T-helper 1 cell treated with Interleukin-12 subunit alpha and Interleukin-12 subunit beta and Interleukin-4 antibody, amounts not matched to agents 30 μg/mL and 1 μg/mL, for 36 hours (primary cell): Measurements from ENCODE around the gene ATP5F1C.
"Not testable (repeated sequence)": the region's sequence is repeated elsewhere in the genome, so short reads cannot be mapped to it uniquely, and the experiment has no call there.

Source experiments
- H3K27ac Mint-ChIP-seq: one replicate; pipeline ENCODE4 v1.8.0; 2021; ENCODE audit warnings: mild to moderate bottlenecking, mixed read lengths
- H3K27me3 Mint-ChIP-seq: one replicate; pipeline ENCODE4 v1.8.0; 2021; ENCODE audit warnings: low read depth, mixed read lengths
- H3K36me3 Mint-ChIP-seq: one replicate; pipeline ENCODE4 v1.8.0; 2021; ENCODE audit warnings: low read depth, mixed read lengths
- H3K4me1 Mint-ChIP-seq: one replicate; pipeline ENCODE4 v1.8.0; 2021; ENCODE audit warnings: low read depth, mixed read lengths
- H3K4me3 Mint-ChIP-seq: one replicate; pipeline ENCODE4 v1.8.0; 2021; ENCODE audit warnings: mild to moderate bottlenecking, moderate library complexity, mixed read lengths
- H3K9me3 Mint-ChIP-seq: one replicate; pipeline ENCODE4 v1.8.0; 2021; ENCODE audit warnings: mixed read lengths

ATP5F1C gene

DNA sequence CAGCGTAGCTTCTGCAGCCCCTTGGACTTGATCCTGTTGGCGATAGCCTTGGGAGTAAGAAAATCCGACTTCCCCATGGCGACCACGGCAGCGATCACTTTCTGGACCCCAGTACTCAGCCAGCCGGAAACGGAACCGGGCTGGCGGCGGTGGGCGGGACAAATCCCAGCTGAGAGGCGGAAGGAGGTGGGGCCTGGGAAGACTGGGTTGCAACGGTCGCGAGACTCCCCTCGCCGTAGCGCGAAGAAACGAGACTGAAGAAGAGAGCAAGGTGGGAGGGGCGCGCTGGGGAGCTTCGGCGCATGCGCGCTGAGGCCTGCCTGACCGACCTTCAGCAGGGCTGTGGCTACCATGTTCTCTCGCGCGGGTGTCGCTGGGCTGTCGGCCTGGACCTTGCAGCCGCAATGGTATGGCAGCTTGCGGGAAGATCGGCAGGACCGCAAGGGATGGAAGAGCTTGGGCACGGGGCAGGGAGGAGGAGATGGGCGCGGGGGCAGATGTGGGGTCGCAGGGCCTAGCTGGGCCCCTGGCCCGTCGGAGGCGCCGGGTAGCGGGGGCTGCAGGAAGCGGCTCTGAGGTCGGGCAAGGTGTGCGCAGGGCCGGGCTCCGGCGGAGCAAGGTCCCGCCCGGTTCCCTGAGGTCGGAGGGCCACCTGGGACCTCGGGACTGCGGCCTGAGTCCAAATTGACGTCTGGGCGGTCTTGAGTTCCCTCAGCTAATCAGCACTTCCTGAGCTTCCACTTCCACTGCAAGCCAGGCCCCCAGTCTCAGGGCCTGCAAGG lies at the start of gene ATP5F1C, which contains the start of gene KIN:
Gene ATP5F1C, plus strand, starts transcription at position 321 of the 782 bp plus-strand sequence. Its CDS starts 31 bp downstream, at position 352.
Gene KIN, minus strand, starts transcription at position 137 of the 782 bp plus-strand sequence. Its CDS starts 60 bp downstream, at position 77.
- H3K27me3 Mint-ChIP-seq = no peaks in the 10 kb centered on the region
- H3K9me3 Mint-ChIP-seq = no peaks in the 10 kb centered on the region
- peak within 1 kb of the TSS; percentile 83 for H3K27ac Mint-ChIP-seq
- peaks cover 16% of the 10 kb centered on the region for H3K36me3 Mint-ChIP-seq
- H3K4me3 Mint-ChIP-seq = no peak within 1 kb of the TSS
- peaks cover 40% of the 10 kb centered on the region for H3K4me1 Mint-ChIP-seq

DNA sequence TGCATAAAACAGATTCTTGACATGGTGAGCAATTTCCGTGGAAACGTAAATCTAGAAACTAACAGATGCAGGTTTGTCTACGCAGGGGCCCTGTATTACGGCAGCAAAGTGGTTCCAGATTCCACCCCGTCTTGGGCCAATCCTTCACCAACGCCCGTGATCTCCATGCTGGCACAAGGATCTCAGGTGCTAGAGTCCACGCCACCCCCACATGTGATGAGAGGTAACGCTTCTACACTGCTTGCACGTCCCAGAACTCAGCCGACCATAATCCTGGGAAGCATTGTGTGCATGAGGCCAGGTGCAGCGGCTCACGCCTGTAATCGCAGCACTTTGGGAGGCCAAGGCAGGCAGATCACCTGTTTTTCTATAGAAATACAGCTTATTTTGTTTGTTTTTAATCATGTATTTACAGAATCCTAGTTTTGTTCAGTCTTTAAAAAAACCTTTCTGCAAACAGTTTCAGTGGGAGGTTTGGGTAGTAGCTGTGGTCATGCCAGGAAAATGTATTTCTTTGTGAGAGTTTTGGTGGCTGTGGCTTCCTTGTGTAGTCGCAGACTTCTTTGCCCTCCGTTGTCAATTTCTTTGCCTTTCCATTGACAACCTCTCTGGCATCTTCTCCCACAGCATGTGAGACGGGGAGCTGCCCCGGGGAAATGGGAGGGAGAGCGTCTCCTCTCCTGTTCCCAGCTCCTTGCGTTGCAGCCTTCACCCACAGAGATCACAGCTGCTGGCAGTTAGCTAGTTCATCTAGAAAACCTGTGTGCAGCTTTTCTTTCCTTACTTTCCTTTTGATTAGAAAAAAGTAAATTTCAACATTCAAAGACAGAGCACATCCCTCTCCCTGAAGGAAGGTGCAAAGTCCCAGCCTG lies 49.2 kb upstream of the ATP5F1C start:
- Mint-ChIP-seq H3K27ac (no peak overlapping the region), H3K36me3 (no peaks in the 10 kb centered on the region), H3K4me3 (no peak overlapping the region), H3K4me1 (peaks cover 2% of the 10 kb centered on the region), H3K9me3 (no peaks in the 10 kb centered on the region), H3K27me3 (peaks cover 3% of the 10 kb centered on the region)

DNA sequence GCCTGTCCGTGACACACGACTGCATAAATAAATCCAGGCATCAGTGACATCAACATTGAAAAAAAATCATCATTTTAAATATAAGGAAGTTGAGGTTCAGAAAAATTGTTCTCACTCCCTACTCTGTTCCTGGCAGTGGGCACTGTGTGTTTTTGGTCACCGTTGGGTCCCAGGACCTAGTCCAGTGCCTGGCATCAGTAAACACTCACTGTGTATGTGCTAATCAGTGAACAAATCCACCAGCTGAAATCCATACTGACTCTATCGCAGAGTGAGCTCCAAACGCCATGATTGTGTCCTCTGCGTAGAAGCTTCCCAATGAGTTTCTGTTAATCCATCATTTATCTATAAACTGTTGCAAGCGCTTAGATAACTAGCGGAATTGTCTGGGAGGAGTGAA lies 43.7 kb upstream of the ATP5F1C start:
- H3K4me3 Mint-ChIP-seq = no peak overlapping the region
- no peak overlapping the region for H3K27ac Mint-ChIP-seq
- no peaks in the 10 kb centered on the region for H3K9me3 Mint-ChIP-seq
- H3K4me1 Mint-ChIP-seq = no peaks in the 10 kb centered on the region
- H3K27me3 Mint-ChIP-seq = peaks cover 3% of the 10 kb centered on the region
- no peaks in the 10 kb centered on the region for H3K36me3 Mint-ChIP-seq

DNA sequence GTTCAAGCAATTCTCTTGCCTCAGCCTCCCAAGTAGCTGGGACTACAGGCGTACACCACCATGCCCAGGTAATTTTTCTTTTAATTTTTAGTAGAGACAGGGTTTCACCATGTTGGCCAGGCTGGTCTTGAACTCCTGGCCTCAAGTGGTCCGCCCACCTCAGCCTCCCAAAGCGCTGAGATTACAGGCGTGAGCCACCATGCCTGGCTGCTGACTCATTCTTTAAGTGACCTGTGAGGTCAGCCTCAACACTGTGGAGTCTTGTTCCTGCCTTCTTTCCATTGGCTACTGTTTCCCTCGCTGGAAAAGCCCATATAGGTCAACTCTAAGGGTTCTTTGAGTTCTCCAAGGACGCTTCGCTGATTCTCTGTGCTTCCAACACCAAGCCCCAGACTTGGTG lies 39.3 kb upstream of the ATP5F1C start:
- H3K27me3 Mint-ChIP-seq, H3K27ac Mint-ChIP-seq, H3K9me3 Mint-ChIP-seq, H3K36me3 Mint-ChIP-seq, H3K4me1 Mint-ChIP-seq, H3K4me3 Mint-ChIP-seq: not testable (repeated sequence)

DNA sequence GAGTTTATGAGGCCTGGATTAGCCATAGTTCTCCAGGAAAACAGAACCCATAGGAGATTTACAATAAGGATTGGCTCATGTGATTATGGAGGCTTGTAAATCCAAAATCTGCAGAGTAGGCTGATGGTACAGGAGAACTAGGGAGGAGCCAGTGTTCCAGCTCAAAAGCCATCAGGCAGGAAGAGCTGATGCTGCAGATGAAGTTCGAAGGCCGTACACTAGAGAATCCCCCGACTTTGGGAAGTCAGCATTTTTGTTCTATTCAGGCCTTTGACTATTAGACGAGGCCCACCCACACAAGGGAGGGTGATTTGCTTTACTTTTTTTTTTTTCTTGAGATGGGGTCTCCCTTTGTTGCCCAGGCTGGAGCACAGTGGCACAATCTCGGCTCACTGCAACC lies 37.8 kb upstream of the ATP5F1C start:
- H3K27ac Mint-ChIP-seq = no peak overlapping the region
- no peak overlapping the region for H3K4me3 Mint-ChIP-seq
- peaks cover 11% of the 10 kb centered on the region for H3K36me3 Mint-ChIP-seq
- no peaks in the 10 kb centered on the region for H3K27me3 Mint-ChIP-seq
- no peaks in the 10 kb centered on the region for H3K9me3 Mint-ChIP-seq
- no peaks in the 10 kb centered on the region for H3K4me1 Mint-ChIP-seq

DNA sequence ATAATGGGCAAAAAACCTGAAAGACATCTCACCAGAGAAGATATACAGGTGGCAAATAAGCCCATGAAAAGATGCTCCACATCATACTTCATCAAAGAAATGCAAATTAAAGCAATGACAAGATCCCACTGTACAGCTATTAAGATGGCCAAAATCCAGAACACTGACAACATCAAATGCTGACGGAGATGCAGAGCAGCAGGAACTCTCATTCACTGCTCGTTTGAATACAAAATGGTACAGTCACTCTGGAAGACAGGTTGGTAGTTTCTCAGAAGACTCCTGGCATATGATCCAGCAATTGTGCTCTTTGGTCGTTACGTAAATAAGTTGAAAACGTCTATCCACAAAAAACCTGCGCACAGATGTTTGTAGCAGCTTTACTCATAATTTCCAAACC lies 35.7 kb upstream of the ATP5F1C start:
- H3K36me3 Mint-ChIP-seq = peaks cover 15% of the 10 kb centered on the region
- no peaks in the 10 kb centered on the region for H3K9me3 Mint-ChIP-seq
- no peak overlapping the region for H3K27ac Mint-ChIP-seq
- no peaks in the 10 kb centered on the region for H3K27me3 Mint-ChIP-seq
- no peak overlapping the region for H3K4me3 Mint-ChIP-seq
- H3K4me1 Mint-ChIP-seq = peaks cover 2% of the 10 kb centered on the region

DNA sequence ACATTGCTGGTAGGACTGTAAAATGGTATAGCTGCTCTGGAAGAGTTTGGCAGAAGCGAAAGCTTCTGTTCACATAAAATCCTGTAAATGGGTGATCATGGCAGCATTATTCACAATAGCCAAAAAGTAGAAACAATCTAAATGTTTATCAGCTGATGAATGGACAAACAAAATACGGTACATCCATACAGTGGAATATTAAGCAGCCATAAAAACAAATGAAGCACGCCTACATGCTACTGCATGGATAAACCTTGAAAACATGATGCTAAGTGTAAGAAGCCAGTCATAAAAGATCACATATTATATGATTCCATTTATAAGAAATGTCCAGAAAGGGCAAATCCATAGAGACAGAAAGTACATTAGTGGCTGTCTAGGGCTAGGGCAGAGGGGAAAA lies 32.9 kb upstream of the ATP5F1C start:
- Mint-ChIP-seq H3K4me1 (peaks cover 2% of the 10 kb centered on the region), H3K4me3 (no peak overlapping the region), H3K27ac (no peak overlapping the region)

DNA sequence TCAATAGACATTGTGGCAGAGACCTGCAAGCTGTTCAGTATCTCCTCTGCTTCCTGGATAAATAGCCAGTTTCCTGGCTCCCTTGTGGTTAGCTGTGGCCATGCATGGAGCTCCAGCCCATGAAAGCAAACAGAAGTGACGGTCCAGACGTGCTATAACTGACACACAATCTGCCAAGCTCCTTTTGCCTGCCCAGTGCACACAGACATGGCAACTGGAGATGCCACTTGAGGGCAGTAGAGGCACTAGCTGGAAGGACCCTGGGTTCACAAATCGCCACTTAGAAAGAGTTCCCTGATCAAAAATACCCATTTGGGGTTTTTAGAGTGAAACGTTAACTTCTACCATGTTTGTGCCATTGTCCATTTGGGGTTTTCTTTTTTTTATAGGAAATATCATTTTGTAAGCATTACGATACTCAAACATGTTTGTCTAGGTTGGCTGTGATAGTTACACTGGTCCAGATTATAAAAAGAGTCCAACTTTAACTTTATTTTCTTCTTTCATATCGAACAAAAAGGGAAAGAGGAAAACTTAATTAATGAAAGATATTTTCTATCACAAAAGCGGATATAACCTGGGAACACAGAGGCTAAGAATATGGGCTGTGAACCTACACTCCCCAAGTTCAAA lies 31.5 kb upstream of the ATP5F1C start:
- Mint-ChIP-seq H3K36me3 (peaks cover 25% of the 10 kb centered on the region), H3K9me3 (no peaks in the 10 kb centered on the region), H3K4me1 (peaks cover 2% of the 10 kb centered on the region), H3K4me3 (no peak overlapping the region), H3K27ac (no peak overlapping the region), H3K27me3 (no peaks in the 10 kb centered on the region)

More for the DNA sequence above, 32.9 kb upstream of the ATP5F1C start:
- Mint-ChIP-seq H3K36me3 (peaks cover 21% of the 10 kb centered on the region), H3K9me3 (no peaks in the 10 kb centered on the region), H3K27me3 (no peaks in the 10 kb centered on the region)

DNA sequence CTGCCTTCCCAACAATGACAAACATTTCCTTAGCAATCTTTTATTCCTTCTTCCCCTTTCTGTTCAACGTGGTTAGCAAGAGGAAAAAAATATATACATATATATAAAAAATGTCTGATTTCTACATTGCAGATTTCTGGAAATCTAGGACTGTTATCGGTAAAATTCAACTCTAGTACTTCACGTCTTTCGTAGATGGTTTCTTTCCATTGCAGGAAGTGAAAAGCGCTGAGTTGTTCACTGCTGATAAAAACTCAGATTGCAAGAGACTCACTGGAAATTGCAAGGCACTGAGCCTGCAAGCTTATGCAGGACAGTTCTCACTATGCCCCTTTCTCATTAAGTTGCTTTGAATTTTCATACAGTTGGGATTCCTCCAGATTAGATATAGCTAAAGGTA lies 24.0 kb upstream of the ATP5F1C start:
- Mint-ChIP-seq H3K4me3 (no peak overlapping the region), H3K36me3 (peaks cover 35% of the 10 kb centered on the region), H3K9me3 (no peaks in the 10 kb centered on the region), H3K27ac (no peak overlapping the region), H3K27me3 (no peaks in the 10 kb centered on the region), H3K4me1 (no peaks in the 10 kb centered on the region)

DNA sequence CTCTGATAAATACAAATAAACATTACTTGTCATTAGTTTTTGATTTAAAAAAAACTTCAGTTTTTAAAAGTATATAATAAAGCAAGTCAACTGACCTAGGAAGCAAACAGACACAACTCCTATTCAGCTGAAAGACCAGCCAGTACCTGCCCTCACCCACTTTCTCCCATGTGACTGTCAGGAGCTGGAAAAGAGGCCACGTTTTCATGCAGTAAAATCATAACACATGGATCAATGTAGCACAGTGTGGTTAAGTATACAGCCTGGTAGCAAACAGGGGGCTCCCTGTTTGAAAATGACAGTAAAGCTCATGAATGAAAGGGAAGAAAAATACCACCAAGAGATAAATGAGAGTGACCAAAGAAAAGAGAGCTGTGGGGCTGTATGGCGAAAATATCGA lies 21.7 kb upstream of the ATP5F1C start:
- peaks cover 42% of the 10 kb centered on the region for H3K36me3 Mint-ChIP-seq
- no peaks in the 10 kb centered on the region for H3K4me1 Mint-ChIP-seq
- no peak overlapping the region for H3K27ac Mint-ChIP-seq
- H3K27me3 Mint-ChIP-seq = no peaks in the 10 kb centered on the region
- no peaks in the 10 kb centered on the region for H3K9me3 Mint-ChIP-seq
- no peak overlapping the region for H3K4me3 Mint-ChIP-seq

DNA sequence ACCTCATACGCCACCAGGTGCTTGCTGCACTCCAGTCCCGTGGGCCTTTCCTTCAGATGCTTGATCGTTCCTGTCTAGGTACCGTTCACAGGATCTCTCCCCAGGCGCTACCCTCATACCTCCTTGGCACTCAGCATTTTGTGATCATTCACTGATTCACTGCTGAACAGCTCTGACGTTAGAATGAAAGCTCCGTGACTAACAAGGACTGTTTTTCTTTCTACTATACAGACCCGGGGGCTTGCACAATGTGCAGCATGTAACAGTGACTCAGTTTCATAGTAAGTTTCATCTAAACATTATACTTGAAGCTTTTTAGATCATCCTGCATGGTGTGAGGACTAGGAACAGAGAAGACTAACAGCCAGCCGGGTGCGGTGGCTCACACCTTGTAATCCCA lies 20.8 kb upstream of the ATP5F1C start:
- H3K36me3 Mint-ChIP-seq = peaks cover 42% of the 10 kb centered on the region
- H3K27me3 Mint-ChIP-seq = no peaks in the 10 kb centered on the region
- no peaks in the 10 kb centered on the region for H3K4me1 Mint-ChIP-seq

DNA sequence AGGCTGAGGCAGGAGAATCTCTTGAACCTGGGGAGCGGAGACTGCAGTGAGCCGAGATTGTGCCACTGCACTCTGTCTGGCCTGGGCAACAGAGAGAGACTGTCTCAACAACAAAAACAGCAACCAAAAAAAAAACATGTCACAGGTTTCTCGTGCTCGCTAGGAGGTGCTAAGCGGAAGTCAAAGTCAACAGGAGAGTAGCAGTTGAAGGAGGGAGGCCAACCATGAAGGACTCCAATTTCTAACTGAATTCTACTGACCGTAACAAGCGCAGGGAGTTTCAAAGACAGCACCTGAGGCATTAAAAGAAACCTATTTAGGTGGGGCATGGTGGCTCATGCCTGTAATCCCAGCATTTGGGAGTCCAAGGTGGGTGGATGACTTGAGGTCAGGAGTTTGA lies 19.6 kb upstream of the ATP5F1C start:
- peaks cover 40% of the 10 kb centered on the region for H3K36me3 Mint-ChIP-seq
- H3K4me1 Mint-ChIP-seq = no peaks in the 10 kb centered on the region
- no peak overlapping the region for H3K4me3 Mint-ChIP-seq
- no peaks in the 10 kb centered on the region for H3K9me3 Mint-ChIP-seq
- H3K27ac Mint-ChIP-seq = no peak overlapping the region
- H3K27me3 Mint-ChIP-seq = no peaks in the 10 kb centered on the region

More for the DNA sequence above, 20.8 kb upstream of the ATP5F1C start:
- Mint-ChIP-seq H3K4me3 (no peak overlapping the region), H3K9me3 (no peaks in the 10 kb centered on the region), H3K27ac (no peak overlapping the region)

DNA sequence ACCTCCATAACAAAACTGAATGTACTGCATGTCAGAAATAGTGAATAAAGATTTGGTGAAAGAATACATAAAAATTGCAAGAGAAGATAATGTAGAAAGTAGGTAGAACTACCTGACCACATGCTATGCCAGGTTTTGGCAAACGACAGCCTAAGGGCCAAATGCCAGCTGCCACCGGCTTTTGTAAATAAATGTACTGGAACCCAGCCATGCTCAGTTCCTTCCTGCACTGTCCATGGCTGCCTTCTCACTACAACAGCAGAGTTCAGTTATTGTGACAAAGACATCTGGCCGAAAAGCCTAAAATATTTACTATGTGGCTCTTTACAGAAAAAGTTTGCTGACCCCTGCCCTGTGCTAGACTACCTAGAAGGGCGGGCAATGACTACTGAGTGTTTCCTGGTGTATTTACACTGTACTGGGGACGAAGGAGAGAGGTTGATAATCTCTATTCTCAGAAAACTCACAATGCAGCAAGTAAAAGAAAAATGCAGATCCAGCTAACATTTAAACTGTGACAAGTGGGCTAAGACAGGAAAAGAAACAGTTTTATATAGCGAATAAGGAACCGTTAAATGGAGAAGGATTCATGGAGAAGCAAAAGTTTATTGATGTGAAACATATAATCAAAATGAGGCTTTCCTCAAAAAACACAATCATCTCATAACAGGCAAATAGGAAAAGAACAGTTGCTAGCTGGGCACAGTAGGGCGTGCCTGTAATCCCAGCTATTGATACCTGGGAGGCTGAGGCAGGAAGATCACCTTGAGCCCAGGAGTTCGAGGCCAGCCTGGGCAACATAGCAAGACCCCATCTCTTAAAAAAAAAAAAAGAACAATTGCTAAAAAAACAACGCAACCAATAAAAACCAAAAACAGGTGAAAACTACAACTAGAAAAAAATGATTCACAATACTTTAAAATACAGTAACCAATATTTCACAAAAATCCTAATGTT lies 13.9 kb upstream of the ATP5F1C start:
- Mint-ChIP-seq H3K27me3 (no peaks in the 10 kb centered on the region), H3K36me3 (peaks cover 44% of the 10 kb centered on the region), H3K9me3 (no peaks in the 10 kb centered on the region), H3K4me1 (peaks cover 2% of the 10 kb centered on the region), H3K4me3 (no peak overlapping the region), H3K27ac (no peak overlapping the region)

DNA sequence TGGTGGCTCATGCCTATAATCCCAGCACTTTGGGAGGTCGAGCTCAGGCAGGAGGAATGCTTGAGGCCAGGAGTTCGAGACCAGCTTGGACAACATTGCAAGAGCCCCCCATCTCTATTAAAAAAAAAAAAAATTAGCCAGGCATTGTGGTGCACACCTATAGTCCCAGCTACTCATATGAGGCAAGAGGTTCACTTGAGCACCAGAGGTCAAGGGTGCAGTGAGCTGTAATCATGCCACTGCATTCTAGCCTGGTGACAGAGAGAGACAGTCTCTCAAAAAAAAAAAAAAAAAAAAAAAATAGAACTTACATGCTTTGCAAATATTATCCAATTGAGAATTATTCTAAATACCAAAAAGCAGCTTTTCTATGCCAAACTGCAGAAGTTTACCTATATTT lies 11.2 kb upstream of the ATP5F1C start:
- no peaks in the 10 kb centered on the region for H3K27me3 Mint-ChIP-seq
- H3K4me3 Mint-ChIP-seq = no peak overlapping the region
- peaks cover 44% of the 10 kb centered on the region for H3K36me3 Mint-ChIP-seq
- no peak overlapping the region for H3K27ac Mint-ChIP-seq
- H3K9me3 Mint-ChIP-seq = no peaks in the 10 kb centered on the region
- peaks cover 5% of the 10 kb centered on the region for H3K4me1 Mint-ChIP-seq
